A549 (cell line): ENCODE results near the gene SLC12A7. TPM values are rescaled to one million over a fixed set of nuclear protein-coding genes. Genes with fewer than 3 reads are reported as not detected.

Source experiments
- ATAC-seq, 2 experiments: fragments of 200-7000 bp in 1 of 2; fragments of >200 bp in 1 of 2; cut with Nextera tagmentation in 1 of 2; cut with Tn5 transposase in 1 of 2; 3 replicates each; pipeline versions ENCODE4 v1.8.0 to v1.9.1; 2018 to 2020; ENCODE audit warnings: mild to moderate bottlenecking in 1 of 2, moderate library complexity in 1 of 2
- CTCF ChIA-PET: fragments of 300-600 bp; sonication (Branson Sonifier 250); formaldehyde crosslinking; extraction: SDS; loops from one replicate; lab custom pipeline; 2021; ENCODE audit warnings: antibody characterized with exemption, inconsistent platforms; lab: Yijun Ruan, JAX
- POLR2A ChIA-PET: fragments of 350-600 bp; formaldehyde crosslinking; extraction: SDS; loops from one replicate; lab custom pipeline; 2021; ENCODE audit warnings: antibody characterized with exemption, inconsistent platforms; lab: Yijun Ruan, JAX
- DNase-seq, 2 experiments: peaks; one replicate each; pipeline versions ENCODE4 v3.0.0 to v3.0.0-alpha.2; 2011 to 2016; ENCODE audit warnings: low read depth in 1 of 2, low spot score in 1 of 2
- FAIRE-seq: peaks from 2 replicates; lab custom pipeline; 2011; peaks lifted over from hg19 to GRCh38; lab: Jason Lieb, UNC
- H3K27ac ChIP-seq, 2 experiments: fragments of >200 bp; sonication (Bioruptor Twin); formaldehyde crosslinking; 3 replicates each; pipeline ENCODE4 v1.5.1; 2016 to 2017
- H3K4me1 ChIP-seq: fragments of >200 bp; sonication (Bioruptor Twin); formaldehyde crosslinking; 3 replicates; pipeline ENCODE4 v1.6.1; 2016
- H3K4me2 ChIP-seq: fragments of >200 bp; sonication (Bioruptor Twin); formaldehyde crosslinking; 3 replicates; pipeline ENCODE4 v1.6.1; 2016
- H3K4me3 ChIP-seq: fragments of >200 bp; sonication (Bioruptor Twin); formaldehyde crosslinking; 3 replicates; pipeline ENCODE4 v1.5.1; 2016
- H3K9me3 ChIP-seq: fragments of >200 bp; sonication (Bioruptor Twin); formaldehyde crosslinking; 3 replicates; pipeline ENCODE4 v1.6.1; 2016
- ATOH8 ChIP-seq: fragments of 250-450 bp; sonication (Bioruptor Pico); IDR thresholded peaks from 2 replicates; pipeline ENCODE4 v1.5.0; 2020; ENCODE audit warnings: low read depth, mild to moderate bottlenecking, moderate library complexity
- BCL3 ChIP-seq: fragments of >200 bp; sonication (Bioruptor Twin); formaldehyde crosslinking; IDR thresholded peaks from 3 replicates; pipeline ENCODE4 v1.6.1; 2016
- BHLHE40 ChIP-seq: IDR thresholded peaks from 2 replicates; pipeline ENCODE4 v1.6.1; 2012; ENCODE audit warnings: low read depth, low read length, inconsistent platforms
- CBX2 ChIP-seq: fragments of 200-600 bp; sonication (generic); IDR thresholded peaks from 2 replicates; pipeline ENCODE4 v1.6.1; 2016; ENCODE audit warnings: low read depth, mild to moderate bottlenecking, borderline replicate concordance
- CEBPB ChIP-seq, 2 experiments: fragments of >200 bp in 1 of 2; sonication (Bioruptor Twin) in 1 of 2; formaldehyde crosslinking in 1 of 2; IDR thresholded peaks; 2 replicates each; pipeline ENCODE4 v1.6.1; 2012 to 2016
- CHD2 ChIP-seq: fragments of 150-350 bp; IDR thresholded peaks from 2 replicates; pipeline ENCODE4 v1.6.1; 2014; ENCODE audit warnings: low read length; ENCODE audit not compliant: partially characterized antibody
- CHD4 ChIP-seq: fragments of 200-600 bp; sonication (generic); IDR thresholded peaks from 2 replicates; pipeline ENCODE4 v1.6.1; 2016; ENCODE audit warnings: antibody characterized with exemption, mild to moderate bottlenecking, borderline replicate concordance
- EHMT2 ChIP-seq: fragments of 200-600 bp; sonication (generic); IDR thresholded peaks from 2 replicates; pipeline ENCODE4 v1.6.1; 2016; ENCODE audit warnings: antibody characterized with exemption, low read depth, mild to moderate bottlenecking, moderate library complexity
- ESRRA ChIP-seq: fragments of 150-350 bp; IDR thresholded peaks from 2 replicates; pipeline ENCODE4 v1.6.1; 2014; ENCODE audit warnings: mild to moderate bottlenecking, low read length, borderline replicate concordance
- HDAC2 ChIP-seq: fragments of 200-600 bp; sonication (generic); IDR thresholded peaks from 2 replicates; pipeline ENCODE4 v1.6.1; 2016
- HEYL ChIP-seq: fragments of 250-450 bp; sonication (Bioruptor Pico); IDR thresholded peaks from 2 replicates; pipeline ENCODE4 v1.8.0; 2021; ENCODE audit warnings: mild to moderate bottlenecking, moderate library complexity
- JUNB ChIP-seq: fragments of >200 bp; sonication (Bioruptor Twin); formaldehyde crosslinking; IDR thresholded peaks from 2 replicates; pipeline ENCODE4 v1.6.1; 2016
- KDM5A ChIP-seq: fragments of 200-600 bp; sonication (generic); IDR thresholded peaks from 2 replicates; pipeline ENCODE4 v1.6.1; 2016; ENCODE audit warnings: antibody characterized with exemption, mild to moderate bottlenecking
- NFE2L2 ChIP-seq: fragments of 150-350 bp; conservative IDR thresholded peaks from 2 replicates; pipeline ENCODE4 v1.6.1; 2014; ENCODE audit warnings: low read length
- NPAS2 ChIP-seq: fragments of 250-450 bp; sonication (Bioruptor Pico); IDR thresholded peaks from 2 replicates; pipeline ENCODE4 v1.8.0; 2022; ENCODE audit warnings: mild to moderate bottlenecking, moderate library complexity, borderline replicate concordance
- NR3C1 ChIP-seq: fragments of >200 bp; sonication (Bioruptor Twin); formaldehyde crosslinking; IDR thresholded peaks from 3 replicates; pipeline ENCODE4 v1.6.1; 2017
- RAD21 ChIP-seq, 2 experiments: fragments of >200 bp in 1 of 2; sonication (Bioruptor Twin) in 1 of 2; formaldehyde crosslinking in 1 of 2; IDR thresholded peaks in 1 of 2; conservative IDR thresholded peaks in 1 of 2; 2 replicates in 1 of 2; 3 replicates in 1 of 2; pipeline ENCODE4 v1.6.1; 2012 to 2018; ENCODE audit warnings: inconsistent platforms in 1 of 2
- RNF2 ChIP-seq: fragments of 200-600 bp; sonication (generic); IDR thresholded peaks from 2 replicates; pipeline ENCODE4 v1.6.1; 2016; ENCODE audit warnings: low read depth, mild to moderate bottlenecking, antibody characterized with exemption, moderate library complexity, borderline replicate concordance
- TFCP2L1 ChIP-seq: fragments of 250-450 bp; sonication (Bioruptor Pico); IDR thresholded peaks from 2 replicates; pipeline ENCODE4 v1.5.0; 2021; ENCODE audit warnings: mild to moderate bottlenecking
- TP53 ChIP-seq: fragments of 250-450 bp; sonication (Bioruptor Pico); IDR thresholded peaks from 2 replicates; pipeline ENCODE4 v1.5.0; 2021; ENCODE audit warnings: mild to moderate bottlenecking, moderate library complexity
- ZNF302 ChIP-seq: fragments of 250-450 bp; sonication (Bioruptor Pico); IDR thresholded peaks from 2 replicates; pipeline ENCODE4 v1.9.0; 2021; ENCODE audit warnings: inconsistent platforms, mild to moderate bottlenecking, moderate library complexity
- WGBS: methylation state at CpG from one replicate; pipeline ENCODE4 v1.1.6; 2017; ENCODE audit errors: missing lambda C conversion rate; 5-methylcytosine and 5-hydroxymethylcytosine counted together
- polyA plus RNA-seq, 4 experiments: library from polyadenylated mRNA; depleted of rRNA in 3 of 4; stranded (reverse); fragments of >200 nt; fragmentation: RNase III in 1 of 4; extraction: RNeasy Plus Mini Kit Qiagen cat#74134 plus additional on column Dnase treatment in 1 of 4; gene quantifications; 2 replicates in 3 of 4; 3 replicates in 1 of 4; pipeline ENCODE4 v1.2.3, GENCODE V29; 2011 to 2017

Gene SLC12A7
- polyA plus RNA-seq, 2 of the 4 experiments (the other 2 are of a cell fraction) = 11.2 to 22.5 TPM

- no peak overlapping the region for H3K27ac ChIP-seq
- WGBS = 87% methylated on average over 12 of the region's 19 CpGs
- DNase-seq (no peak), FAIRE-seq (no peak), ATAC-seq (no peak)
- peaks cover 15% of the 10 kb centered on the region; the same call in 2 of the 3 replicates for H3K4me1 ChIP-seq
- no peak overlapping the region for H3K4me2 ChIP-seq
- CTCF ChIA-PET = interaction anchor here (0.7 to 4.3 kb wide), 5 partner anchors 8 to 192 kb away, joined by 3 to 17 read pairs (median 5); no protein-coding TSS in a partner anchor
- H3K4me3 ChIP-seq = no peak overlapping the region
- TF ChIP-seq ZNF302 (CRISPR knock-in tag) = no peak
- TF ChIP-seq JUNB = no peak
- no peak for TF ChIP-seq ESRRA
- no peak for TF ChIP-seq BCL3
- no peak for TF ChIP-seq CHD2
- no peak for TF ChIP-seq NPAS2 (CRISPR knock-in tag)
- TF ChIP-seq TFCP2L1 (CRISPR knock-in tag) = no peak
- TF ChIP-seq CHD4 = no peak
- no peak for TF ChIP-seq EHMT2
- no peak for TF ChIP-seq KDM5A
- H3K9me3 ChIP-seq = no peaks in the 10 kb centered on the region
- POLR2A ChIA-PET = no interaction called here
Measured at GRCh38 chr5:1116109-1116740, 4.4 kb upstream of the SLC12A7 start.

- ChIA-PET POLR2A (no interaction called here), CTCF (interaction anchor here (0.9 to 4.3 kb wide), 5 partner anchors 9 to 192 kb away, joined by 3 to 17 read pairs (median 5); no protein-coding TSS in a partner anchor)
- Histone ChIP-seq H3K9me3 (no peaks in the 10 kb centered on the region), H3K4me3 (no peak overlapping the region), H3K4me2 (no peak overlapping the region), H3K4me1 (peaks cover 20% of the 10 kb centered on the region), H3K27ac (no peak overlapping the region)
- 90% methylated on average over 20 of the region's 23 CpGs for WGBS
- FAIRE-seq (no peak), ATAC-seq (no peak), DNase-seq (no peak)
- TF ChIP-seq HDAC2 = no peak
- TF ChIP-seq HEYL (CRISPR knock-in tag) = no peak
- TF ChIP-seq KDM5A = no peak
- no peak for TF ChIP-seq BHLHE40
- no peak for TF ChIP-seq ATOH8 (CRISPR knock-in tag)
- no peak for TF ChIP-seq CEBPB (IDR thresholded peaks at IDR 0.05)
- TF ChIP-seq RNF2 = no peak
- no peak for TF ChIP-seq RAD21 (conservative IDR thresholded peaks at IDR 0.05 in 1 of 2, IDR thresholded peaks at IDR 0.05 in 1 of 2)
- no peak for TF ChIP-seq NR3C1
- TF ChIP-seq CBX2 = no peak
- no peak for TF ChIP-seq TP53 (CRISPR knock-in tag)
- no peak for TF ChIP-seq NFE2L2
Measured at GRCh38 chr5:1115123-1115815, 3.4 kb upstream of the SLC12A7 start.
